Measurements from ENCODE around the gene SOCS3.

DNA sequence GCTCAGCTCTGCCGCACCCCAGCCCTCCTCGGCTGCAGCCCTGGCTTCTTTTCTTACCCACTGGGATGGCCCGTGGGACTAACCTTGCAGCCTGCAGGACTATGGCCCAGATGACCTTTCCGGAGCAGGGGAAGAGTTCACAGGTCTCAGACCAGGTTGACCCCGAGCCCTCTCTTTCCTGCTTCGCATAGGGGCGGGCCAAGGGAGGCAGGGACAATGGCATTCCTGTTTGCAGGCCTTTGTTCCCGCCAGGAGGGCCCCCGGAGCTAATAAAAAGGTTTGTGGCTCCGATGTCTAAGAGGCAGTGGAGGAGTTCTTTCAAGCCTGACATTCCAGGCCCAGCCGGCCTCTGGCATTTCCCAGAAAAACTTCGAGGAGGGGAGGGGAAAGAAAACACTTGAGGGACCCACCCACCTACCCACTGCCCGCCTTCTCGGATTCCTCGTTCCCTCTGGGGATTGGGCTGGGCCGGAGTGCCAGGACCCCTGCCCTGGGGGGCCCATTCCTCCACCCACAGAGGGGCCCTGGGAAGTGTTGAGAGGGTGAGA is 5.8 kb upstream of the SOCS3 start:
- TF ChIP-seq ELF4 (IDR thresholded peaks at IDR 0.05) (no peak), TARDBP (IDR thresholded peaks at IDR 0.05) (no peak), ARNT (IDR thresholded peaks at IDR 0.05) (no peak), FOXM1 (IDR thresholded peaks at IDR 0.05; ENCODE audit: borderline replicate concordance) (no peak)
